ENCODE results near the gene AK9.

Gene AK9

DNA sequence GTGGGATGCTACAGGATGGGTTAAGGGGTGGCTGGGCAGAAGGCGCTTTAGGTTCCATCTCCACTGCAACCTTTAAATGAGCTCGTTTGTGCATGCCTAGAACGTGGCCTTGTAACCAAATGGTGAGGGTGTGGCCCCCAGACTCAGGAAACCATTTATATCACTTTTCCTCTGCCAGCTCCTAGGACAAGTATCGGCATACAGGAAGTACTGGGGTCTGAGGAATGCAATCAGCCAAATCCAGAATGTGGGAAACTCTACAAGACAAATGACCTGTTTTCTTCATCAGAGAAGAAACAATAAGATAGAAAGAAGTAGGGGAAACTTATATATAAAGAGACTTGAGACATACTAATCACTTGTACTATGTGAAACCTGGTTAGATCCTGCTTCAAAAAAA, 21.2 kb downstream of the AK9 start:
- no peak overlapping the region for H3K4me3 ChIP-seq (replicated peaks; ENCODE audit: low read depth, low read length)
- TF ChIP-seq, protein P1, sequence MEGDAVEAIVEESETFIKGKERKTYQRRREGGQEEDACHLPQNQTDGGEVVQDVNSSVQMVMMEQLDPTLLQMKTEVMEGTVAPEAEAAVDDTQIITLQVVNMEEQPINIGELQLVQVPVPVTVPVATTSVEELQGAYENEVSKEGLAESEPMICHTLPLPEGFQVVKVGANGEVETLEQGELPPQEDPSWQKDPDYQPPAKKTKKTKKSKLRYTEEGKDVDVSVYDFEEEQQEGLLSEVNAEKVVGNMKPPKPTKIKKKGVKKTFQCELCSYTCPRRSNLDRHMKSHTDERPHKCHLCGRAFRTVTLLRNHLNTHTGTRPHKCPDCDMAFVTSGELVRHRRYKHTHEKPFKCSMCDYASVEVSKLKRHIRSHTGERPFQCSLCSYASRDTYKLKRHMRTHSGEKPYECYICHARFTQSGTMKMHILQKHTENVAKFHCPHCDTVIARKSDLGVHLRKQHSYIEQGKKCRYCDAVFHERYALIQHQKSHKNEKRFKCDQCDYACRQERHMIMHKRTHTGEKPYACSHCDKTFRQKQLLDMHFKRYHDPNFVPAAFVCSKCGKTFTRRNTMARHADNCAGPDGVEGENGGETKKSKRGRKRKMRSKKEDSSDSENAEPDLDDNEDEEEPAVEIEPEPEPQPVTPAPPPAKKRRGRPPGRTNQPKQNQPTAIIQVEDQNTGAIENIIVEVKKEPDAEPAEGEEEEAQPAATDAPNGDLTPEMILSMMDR (IDR thresholded peaks at IDR 0.05; ENCODE audit: low read depth, low read length, missing control alignments): no peak
- DNase-seq (ENCODE audit: extremely low read depth, low read depth): no peak

DNA sequence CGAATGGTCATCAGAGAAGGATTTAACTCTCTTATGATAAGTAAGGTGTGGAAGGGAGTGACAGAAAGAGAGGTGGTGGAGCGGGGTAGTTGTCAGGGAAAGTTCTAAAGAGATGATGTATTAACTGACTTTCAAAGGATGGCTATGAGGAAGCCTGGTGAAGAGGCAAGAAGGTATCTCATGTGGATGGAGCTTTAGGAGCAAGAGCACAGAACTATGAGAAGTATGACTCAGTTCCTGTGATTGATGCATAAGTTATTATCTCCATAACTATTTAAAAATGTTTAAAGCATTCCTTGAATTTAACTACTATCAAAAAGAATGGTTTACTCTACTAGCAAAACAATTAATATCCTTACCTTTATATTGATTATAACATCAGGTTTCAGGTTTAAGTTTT, 28.8 kb downstream of the AK9 start:
- no peak for DNase-seq (ENCODE audit: extremely low read depth, low read depth)
- no peak overlapping the region for H3K4me3 ChIP-seq (replicated peaks; ENCODE audit: low read depth, low read length)
- TF ChIP-seq, protein P1 (IDR thresholded peaks at IDR 0.05; ENCODE audit: low read depth, low read length, missing control alignments): no peak

DNA sequence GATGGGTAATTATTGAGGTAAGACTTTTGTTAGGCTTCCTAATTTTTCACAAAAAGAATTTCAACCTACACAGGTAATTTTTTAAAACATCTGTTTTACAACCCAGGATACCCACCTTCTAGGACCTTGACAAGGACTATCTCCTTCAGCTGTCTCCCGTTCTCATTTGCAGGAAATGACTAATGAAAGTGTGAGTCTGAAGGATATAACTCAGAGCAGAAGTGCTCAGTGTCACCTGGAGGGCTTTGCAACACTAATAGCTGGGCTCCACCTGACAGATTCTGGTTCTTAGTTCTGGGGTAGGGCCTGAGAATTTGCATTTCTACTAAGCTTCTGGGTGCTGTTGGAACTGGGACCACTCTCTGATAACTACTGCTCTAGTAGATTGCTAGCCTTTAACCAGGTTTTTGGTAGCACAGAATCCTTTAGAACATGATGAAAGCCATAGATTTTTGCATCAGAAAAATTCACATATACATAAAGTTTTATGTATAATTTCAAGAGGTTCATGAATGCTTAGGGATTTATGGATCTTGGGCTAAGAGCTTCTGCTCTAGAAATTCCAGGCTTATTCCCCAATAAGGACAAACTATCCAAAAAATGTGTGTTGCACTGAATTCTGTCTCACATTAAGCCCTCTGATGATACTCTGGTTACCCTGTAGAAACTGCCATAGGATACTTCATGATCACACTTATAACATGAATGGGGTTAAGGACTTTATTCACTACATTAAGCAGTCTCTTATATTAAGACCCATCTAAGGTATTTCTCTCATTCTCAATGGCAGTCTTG, 30.3 kb downstream of the AK9 start:
- no peak overlapping the region for H3K4me3 ChIP-seq (replicated peaks; ENCODE audit: low read depth, low read length)
- TF ChIP-seq, protein P1 (IDR thresholded peaks at IDR 0.05; ENCODE audit: low read depth, low read length, missing control alignments): no peak
- DNase-seq (ENCODE audit: extremely low read depth, low read depth): no peak

DNA sequence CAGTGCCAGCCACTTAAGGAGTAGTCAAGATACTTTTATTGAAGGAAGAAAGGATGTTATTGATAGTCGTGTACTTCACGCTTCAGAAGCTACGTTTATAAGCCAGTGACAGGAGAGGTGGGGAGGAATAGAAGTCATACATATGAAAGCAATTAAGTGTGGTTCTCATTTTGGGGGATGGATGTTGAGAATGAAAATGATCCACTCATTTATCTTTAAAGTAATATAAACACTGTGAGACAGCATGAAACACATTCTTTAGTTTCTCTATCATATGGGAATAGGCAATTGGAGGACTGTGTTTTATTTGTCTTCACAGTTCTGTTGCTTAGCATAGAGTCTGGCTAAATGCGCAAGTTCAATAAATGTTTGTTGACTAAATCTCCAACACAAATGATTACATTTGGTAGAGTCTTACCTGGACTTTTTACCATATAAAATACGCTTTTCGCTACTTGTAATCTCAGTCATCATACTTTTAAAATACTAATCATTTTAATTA, 35.2 kb downstream of the AK9 start:
- no peak overlapping the region for H3K4me3 ChIP-seq (replicated peaks; ENCODE audit: low read depth, low read length)
- TF ChIP-seq, protein P1 (IDR thresholded peaks at IDR 0.05; ENCODE audit: low read depth, low read length, missing control alignments): no peak
- no peak for DNase-seq (ENCODE audit: extremely low read depth, low read depth)

DNA sequence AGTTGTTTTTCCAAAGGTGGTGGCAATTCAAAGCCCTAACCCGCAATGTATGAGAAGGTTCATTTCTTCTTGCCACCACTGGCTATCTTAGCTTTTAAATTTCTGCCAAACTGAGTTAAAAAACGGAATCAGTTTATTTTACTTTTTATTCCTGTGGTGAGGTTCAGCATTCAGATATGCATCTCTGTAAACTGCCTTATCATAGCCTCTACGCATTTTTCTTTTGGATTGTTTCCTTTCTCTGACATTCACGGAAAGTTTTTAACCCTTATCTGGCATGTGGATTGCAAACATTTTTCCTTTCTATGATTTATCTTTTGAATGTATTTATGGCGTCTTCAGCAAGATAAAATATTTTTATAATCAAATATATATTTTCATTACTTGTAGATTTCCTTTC, 37.7 kb downstream of the AK9 start:
- no peak for DNase-seq (ENCODE audit: extremely low read depth, low read depth)
- no peak overlapping the region for H3K4me3 ChIP-seq (replicated peaks; ENCODE audit: low read depth, low read length)
- TF ChIP-seq, protein P1 (IDR thresholded peaks at IDR 0.05; ENCODE audit: low read depth, low read length, missing control alignments): no peak

DNA sequence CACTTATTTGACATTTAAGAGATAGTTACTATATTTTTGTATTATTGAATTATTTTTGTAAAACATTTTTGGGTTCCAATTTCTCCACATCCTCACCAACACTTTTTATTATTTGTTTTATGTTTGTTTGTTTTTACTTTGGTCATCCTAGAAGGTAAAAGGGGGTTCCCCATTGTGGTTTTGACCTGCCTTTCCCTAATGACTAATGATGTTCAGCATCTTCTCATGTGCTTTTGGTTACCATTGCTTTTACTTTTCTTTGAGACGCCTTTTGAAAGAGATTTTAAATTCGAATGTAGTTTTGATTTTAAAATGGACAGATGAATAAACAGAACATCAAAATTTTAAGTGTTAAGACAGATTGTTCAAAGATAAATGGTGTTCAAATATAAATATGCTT, 46.9 kb downstream of the AK9 start:
- TF ChIP-seq, protein P1 (IDR thresholded peaks at IDR 0.05; ENCODE audit: low read depth, low read length, missing control alignments): no peak
- no peak for DNase-seq (ENCODE audit: extremely low read depth, low read depth)

More for the DNA sequence above, 46.9 kb downstream of the AK9 start:
- no peak overlapping the region for H3K4me3 ChIP-seq (replicated peaks; ENCODE audit: low read depth, low read length)
